Measurements from ENCODE around the gene PAPOLA.

PAPOLA gene

DNA sequence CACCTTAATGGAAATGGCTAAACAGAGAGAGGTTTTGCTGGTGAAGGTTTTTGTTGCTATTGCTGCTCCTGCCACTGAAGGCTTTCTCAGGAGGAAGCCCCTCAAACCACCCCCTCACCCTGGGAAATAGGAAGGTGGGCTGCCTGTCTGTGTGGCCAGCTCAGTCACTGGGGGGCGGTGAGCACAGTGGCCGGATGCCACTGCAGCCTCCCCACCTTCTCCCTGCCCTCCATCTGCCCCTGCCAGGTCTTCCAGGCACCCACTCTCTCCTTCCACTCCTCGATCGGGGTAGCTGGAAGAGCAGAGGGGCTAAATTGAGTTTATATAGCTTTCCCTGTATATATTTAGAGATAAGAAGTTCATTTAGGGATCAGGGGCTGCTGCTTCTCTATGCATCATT is 80.8 kb downstream of the PAPOLA start:
- no peaks in the 10 kb centered on the region for H3K9me3 ChIP-seq (ENCODE audit: control insufficient read depth, low read length)
- peaks cover 37% of the 10 kb centered on the region for H3K27me3 ChIP-seq (ENCODE audit: control insufficient read depth, insufficient read depth, low read length)
- H3K4me3 ChIP-seq (ENCODE audit: low read length) = no peak overlapping the region
- no peaks in the 10 kb centered on the region for H3K4me1 ChIP-seq (ENCODE audit: control insufficient read depth, insufficient read depth, low read length)
- no peaks in the 10 kb centered on the region for H3K36me3 ChIP-seq (ENCODE audit: control insufficient read depth, insufficient read depth, low read length)
- H3K9ac ChIP-seq (ENCODE audit: low read length) = no peak overlapping the region

GRCh38 chr14:96583569-96584041 is 81.4 kb downstream of the PAPOLA start:
- peaks cover 37% of the 10 kb centered on the region for H3K27me3 ChIP-seq (ENCODE audit: control insufficient read depth, insufficient read depth, low read length)
- no peaks in the 10 kb centered on the region for H3K4me1 ChIP-seq (ENCODE audit: control insufficient read depth, insufficient read depth, low read length)
- H3K9ac ChIP-seq (ENCODE audit: low read length) = no peak overlapping the region
- no peaks in the 10 kb centered on the region for H3K36me3 ChIP-seq (ENCODE audit: control insufficient read depth, insufficient read depth, low read length)
- no peaks in the 10 kb centered on the region for H3K9me3 ChIP-seq (ENCODE audit: control insufficient read depth, low read length)
- H3K4me3 ChIP-seq (ENCODE audit: low read length) = no peak overlapping the region

GRCh38 chr14:96584199-96584906 is 82.2 kb downstream of the PAPOLA start:
- no peak overlapping the region for H3K4me3 ChIP-seq (ENCODE audit: low read length)

DNA sequence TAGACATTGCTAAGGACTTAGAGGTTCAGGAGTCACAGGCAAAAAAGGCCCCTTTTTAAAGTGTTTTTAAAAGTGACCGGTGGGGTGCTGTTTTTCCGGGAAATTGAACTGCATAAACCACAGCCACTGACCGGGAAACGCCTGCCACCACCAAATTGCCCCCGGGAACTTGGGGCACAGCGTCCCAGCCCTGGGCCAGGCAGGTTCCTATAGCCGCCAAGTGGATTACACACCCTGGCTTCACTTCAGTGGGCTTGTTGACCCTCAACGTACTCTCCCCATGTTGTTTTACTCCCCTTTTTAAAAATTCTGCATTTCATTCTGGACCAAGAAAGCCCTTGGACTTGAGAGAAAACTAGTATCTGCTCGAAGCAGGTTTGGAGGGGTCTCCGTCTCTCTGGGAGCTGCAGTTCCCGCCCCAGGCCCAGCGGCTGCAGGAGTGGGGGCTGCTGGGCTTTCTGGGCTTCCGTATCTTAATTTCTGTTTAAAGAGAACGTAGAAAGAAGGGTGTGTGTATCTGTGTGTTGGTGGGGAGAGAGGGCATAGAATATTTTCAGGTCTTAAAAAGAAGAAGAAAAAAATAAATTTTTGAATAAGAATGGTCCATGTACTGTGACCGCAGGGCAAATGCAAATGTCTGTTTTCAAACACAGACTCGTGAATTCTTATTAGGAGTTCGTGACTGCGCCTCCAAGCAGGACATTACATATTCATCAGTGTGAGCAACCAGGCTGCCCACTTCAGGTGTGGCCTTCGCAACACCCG is 82.9 kb downstream of the PAPOLA start:
- no peaks in the 10 kb centered on the region for H3K4me1 ChIP-seq (ENCODE audit: control insufficient read depth, insufficient read depth, low read length)
- H3K4me3 ChIP-seq (ENCODE audit: low read length) = no peak overlapping the region
- no peak overlapping the region for H3K9ac ChIP-seq (ENCODE audit: low read length)
- H3K27me3 ChIP-seq (ENCODE audit: control insufficient read depth, insufficient read depth, low read length) = peaks cover 37% of the 10 kb centered on the region
- no peaks in the 10 kb centered on the region for H3K9me3 ChIP-seq (ENCODE audit: control insufficient read depth, low read length)
- H3K36me3 ChIP-seq (ENCODE audit: control insufficient read depth, insufficient read depth, low read length) = no peaks in the 10 kb centered on the region

More at GRCh38 chr14:96584199-96584906, 82.2 kb downstream of the PAPOLA start:
- no peak overlapping the region for H3K9ac ChIP-seq (ENCODE audit: low read length)
- peaks cover 37% of the 10 kb centered on the region for H3K27me3 ChIP-seq (ENCODE audit: control insufficient read depth, insufficient read depth, low read length)
- H3K4me1 ChIP-seq (ENCODE audit: control insufficient read depth, insufficient read depth, low read length) = no peaks in the 10 kb centered on the region
- no peaks in the 10 kb centered on the region for H3K9me3 ChIP-seq (ENCODE audit: control insufficient read depth, low read length)
- no peaks in the 10 kb centered on the region for H3K36me3 ChIP-seq (ENCODE audit: control insufficient read depth, insufficient read depth, low read length)

GRCh38 chr14:96585672-96586013 is 83.5 kb downstream of the PAPOLA start:
- Histone ChIP-seq H3K9me3 (ENCODE audit: control insufficient read depth, low read length) (no peaks in the 10 kb centered on the region), H3K4me3 (ENCODE audit: low read length) (no peak overlapping the region), H3K9ac (ENCODE audit: low read length) (no peak overlapping the region), H3K36me3 (ENCODE audit: control insufficient read depth, insufficient read depth, low read length) (no peaks in the 10 kb centered on the region), H3K4me1 (ENCODE audit: control insufficient read depth, insufficient read depth, low read length) (no peaks in the 10 kb centered on the region), H3K27me3 (ENCODE audit: control insufficient read depth, insufficient read depth, low read length) (peaks cover 37% of the 10 kb centered on the region)

GRCh38 chr14:96586056-96586455 is 83.9 kb downstream of the PAPOLA start:
- Histone ChIP-seq H3K27me3 (ENCODE audit: control insufficient read depth, insufficient read depth, low read length) (peaks cover 37% of the 10 kb centered on the region), H3K4me1 (ENCODE audit: control insufficient read depth, insufficient read depth, low read length) (no peaks in the 10 kb centered on the region), H3K9me3 (ENCODE audit: control insufficient read depth, low read length) (no peaks in the 10 kb centered on the region), H3K36me3 (ENCODE audit: control insufficient read depth, insufficient read depth, low read length) (no peaks in the 10 kb centered on the region), H3K4me3 (ENCODE audit: low read length) (no peak overlapping the region), H3K9ac (ENCODE audit: low read length) (no peak overlapping the region)

GRCh38 chr14:96586921-96587822 is 85.0 kb downstream of the PAPOLA start:
- Histone ChIP-seq H3K4me3 (ENCODE audit: low read length) (no peak overlapping the region), H3K36me3 (ENCODE audit: control insufficient read depth, insufficient read depth, low read length) (no peaks in the 10 kb centered on the region), H3K9ac (ENCODE audit: low read length) (no peak overlapping the region), H3K9me3 (ENCODE audit: control insufficient read depth, low read length) (no peaks in the 10 kb centered on the region), H3K27me3 (ENCODE audit: control insufficient read depth, insufficient read depth, low read length) (peaks cover 39% of the 10 kb centered on the region), H3K4me1 (ENCODE audit: control insufficient read depth, insufficient read depth, low read length) (peaks cover under 1% of the 10 kb centered on the region)

- Histone ChIP-seq H3K4me1 (ENCODE audit: control insufficient read depth, insufficient read depth, low read length) (peaks cover 7% of the 10 kb centered on the region), H3K36me3 (ENCODE audit: control insufficient read depth, insufficient read depth, low read length) (no peaks in the 10 kb centered on the region), H3K27me3 (ENCODE audit: control insufficient read depth, insufficient read depth, low read length) (peaks cover 41% of the 10 kb centered on the region), H3K4me3 (ENCODE audit: low read length) (no peak overlapping the region), H3K9me3 (ENCODE audit: control insufficient read depth, low read length) (no peaks in the 10 kb centered on the region), H3K9ac (ENCODE audit: low read length) (no peak overlapping the region)
Measured at GRCh38 chr14:96587823-96588385, 85.7 kb downstream of the PAPOLA start.

GRCh38 chr14:96588410-96589257 is 86.5 kb downstream of the PAPOLA start:
- Histone ChIP-seq H3K4me3 (ENCODE audit: low read length) (no peak overlapping the region), H3K36me3 (ENCODE audit: control insufficient read depth, insufficient read depth, low read length) (no peaks in the 10 kb centered on the region), H3K27me3 (ENCODE audit: control insufficient read depth, insufficient read depth, low read length) (peaks cover 41% of the 10 kb centered on the region), H3K4me1 (ENCODE audit: control insufficient read depth, insufficient read depth, low read length) (peaks cover 10% of the 10 kb centered on the region), H3K9me3 (ENCODE audit: control insufficient read depth, low read length) (no peaks in the 10 kb centered on the region), H3K9ac (ENCODE audit: low read length) (no peak overlapping the region)

GRCh38 chr14:96589577-96589976 is 87.4 kb downstream of the PAPOLA start:
- Histone ChIP-seq H3K9me3 (ENCODE audit: control insufficient read depth, low read length) (no peaks in the 10 kb centered on the region), H3K9ac (ENCODE audit: low read length) (no peak overlapping the region), H3K4me1 (ENCODE audit: control insufficient read depth, insufficient read depth, low read length) (peaks cover 10% of the 10 kb centered on the region), H3K4me3 (ENCODE audit: low read length) (no peak overlapping the region), H3K27me3 (ENCODE audit: control insufficient read depth, insufficient read depth, low read length) (peaks cover 33% of the 10 kb centered on the region), H3K36me3 (ENCODE audit: control insufficient read depth, insufficient read depth, low read length) (no peaks in the 10 kb centered on the region)
